Measurements from ENCODE around the gene KLHL3. TPM values are rescaled to one million over a fixed set of nuclear protein-coding genes. Genes with fewer than 3 reads are reported as not detected.

KLHL3 gene
- total RNA-seq, 3 donors from 2014 or later: 4.2 to 6.7 (median 5.4) TPM

- peak in 1 of 3 donors; percentile 44 for DNase-seq
- no peak for ATAC-seq
- Histone ChIP-seq H3K4me3 (no peak overlapping the region), H3K36me3 (ENCODE audit: low read depth) (no peaks in the 10 kb centered on the region), H3K9me3 (no peaks in the 10 kb centered on the region), H3K4me1 (ENCODE audit: low read depth) (peaks cover 22% of the 10 kb centered on the region)
- peak; percentile 62 for TF ChIP-seq CTCF (IDR thresholded peaks at IDR 0.05)
- intact Hi-C loops (cut with DNase I, micrococcal nuclease): no loop called here
Observed at GRCh38 chr5:137751869-137752491, 16.1 kb upstream of the KLHL3 start.

DNA sequence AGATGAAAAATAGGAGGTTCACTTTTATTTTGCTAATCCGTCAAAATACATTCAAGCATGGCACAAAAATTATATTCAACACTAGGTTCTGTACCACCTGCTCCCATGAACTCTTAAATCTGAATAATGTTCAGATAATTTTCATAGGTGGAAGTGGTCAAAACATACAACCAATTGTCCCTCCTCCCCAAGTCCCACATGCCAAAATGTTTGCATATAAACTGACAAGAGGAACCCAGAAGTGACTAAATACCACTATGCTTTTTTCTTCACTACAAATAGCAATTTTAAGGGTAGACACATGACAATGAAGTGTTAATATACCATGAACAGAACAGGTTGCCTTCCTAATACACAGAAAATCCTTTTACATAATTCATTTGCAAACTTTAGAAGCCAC lies 14.5 kb upstream of the KLHL3 start:
- H3K4me3 ChIP-seq: no peak overlapping the region
- no peaks in the 10 kb centered on the region for H3K36me3 ChIP-seq (ENCODE audit: low read depth)
- no peak for DNase-seq
- peaks cover 22% of the 10 kb centered on the region for H3K4me1 ChIP-seq (ENCODE audit: low read depth)
- TF ChIP-seq CTCF (IDR thresholded peaks at IDR 0.05): no peak
- ATAC-seq: no peak
- intact Hi-C loops (cut with DNase I, micrococcal nuclease): no loop called here
- H3K9me3 ChIP-seq: no peaks in the 10 kb centered on the region

- TF ChIP-seq CTCF (IDR thresholded peaks at IDR 0.05): no peak
- intact Hi-C loops (cut with DNase I, micrococcal nuclease): no loop called here
- DNase-seq (no peak), ATAC-seq (no peak)
- H3K4me1 ChIP-seq (ENCODE audit: low read depth): peaks cover 22% of the 10 kb centered on the region
- no peak overlapping the region for H3K4me3 ChIP-seq
- H3K36me3 ChIP-seq (ENCODE audit: low read depth): no peaks in the 10 kb centered on the region
- no peaks in the 10 kb centered on the region for H3K9me3 ChIP-seq
Observed at GRCh38 chr5:137747848-137748247, 12.0 kb upstream of the KLHL3 start.

DNA sequence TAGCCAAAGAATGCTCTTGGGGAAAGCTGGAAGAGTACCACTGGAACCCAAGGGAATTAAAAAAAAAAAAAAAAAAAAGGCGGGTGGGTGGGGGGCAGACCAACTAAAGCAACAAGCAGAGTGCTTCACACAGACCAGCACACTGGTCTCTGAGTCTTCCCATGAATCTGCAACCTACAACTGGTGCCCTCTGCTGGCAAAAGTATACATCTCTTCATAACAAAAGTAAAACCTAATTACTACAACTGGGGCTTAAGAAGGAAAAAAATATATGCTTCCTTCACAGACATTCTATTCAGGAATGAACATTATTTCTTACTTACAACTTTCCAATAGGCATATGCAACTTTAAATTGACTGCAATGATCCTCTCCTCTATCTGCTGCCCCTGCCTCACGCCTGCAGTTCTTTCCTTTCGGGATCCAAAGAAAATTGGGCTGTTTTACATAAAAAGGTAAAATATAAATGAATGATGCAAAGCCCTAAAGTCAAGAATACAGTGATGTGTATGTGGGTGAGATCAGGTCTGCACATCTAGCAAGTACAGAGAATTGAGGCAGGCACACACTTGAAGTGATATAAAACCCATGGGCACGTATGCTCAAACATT lies 7.2 kb upstream of the KLHL3 start:
- H3K9me3 ChIP-seq: no peaks in the 10 kb centered on the region
- ATAC-seq (peak; percentile 87), DNase-seq (peak in 1 of 3 donors; percentile 73)
- H3K4me3 ChIP-seq: no peak overlapping the region
- intact Hi-C loops (cut with DNase I, micrococcal nuclease): loop anchor here (5.0 kb wide), 2 partner anchors 81 to 111 kb away; no protein-coding TSS in a partner anchor
- no peaks in the 10 kb centered on the region for H3K4me1 ChIP-seq (ENCODE audit: low read depth)
- H3K36me3 ChIP-seq (ENCODE audit: low read depth): no peaks in the 10 kb centered on the region
- peak; percentile 20 for TF ChIP-seq CTCF (IDR thresholded peaks at IDR 0.05)

- ATAC-seq (no peak), DNase-seq (no peak)
- no peak overlapping the region for H3K4me3 ChIP-seq
- no peak for TF ChIP-seq CTCF (IDR thresholded peaks at IDR 0.05)
- H3K4me1 ChIP-seq (ENCODE audit: low read depth): no peaks in the 10 kb centered on the region
- intact Hi-C loops (cut with DNase I, micrococcal nuclease): loop anchor here (5.0 kb wide), 2 partner anchors 79 to 109 kb away; no protein-coding TSS in a partner anchor
- H3K36me3 ChIP-seq (ENCODE audit: low read depth): no peaks in the 10 kb centered on the region
- no peaks in the 10 kb centered on the region for H3K9me3 ChIP-seq
Observed at GRCh38 chr5:137741718-137742117, 5.8 kb upstream of the KLHL3 start.

Data from mucosa of descending colon (tissue), 3 donors.